ENCODE measurements around the gene ASIC4. TPM values are rescaled to one million over a fixed set of nuclear protein-coding genes. Genes with fewer than 3 reads are reported as not detected.

ASIC4 gene
- total and polyA plus RNA-seq, 9 of the 15 experiments (the other 6 are each of a cell fraction or from before 2014, with no cell fraction given) = 0.07 to 19.2 (median 4.8) TPM

DNA sequence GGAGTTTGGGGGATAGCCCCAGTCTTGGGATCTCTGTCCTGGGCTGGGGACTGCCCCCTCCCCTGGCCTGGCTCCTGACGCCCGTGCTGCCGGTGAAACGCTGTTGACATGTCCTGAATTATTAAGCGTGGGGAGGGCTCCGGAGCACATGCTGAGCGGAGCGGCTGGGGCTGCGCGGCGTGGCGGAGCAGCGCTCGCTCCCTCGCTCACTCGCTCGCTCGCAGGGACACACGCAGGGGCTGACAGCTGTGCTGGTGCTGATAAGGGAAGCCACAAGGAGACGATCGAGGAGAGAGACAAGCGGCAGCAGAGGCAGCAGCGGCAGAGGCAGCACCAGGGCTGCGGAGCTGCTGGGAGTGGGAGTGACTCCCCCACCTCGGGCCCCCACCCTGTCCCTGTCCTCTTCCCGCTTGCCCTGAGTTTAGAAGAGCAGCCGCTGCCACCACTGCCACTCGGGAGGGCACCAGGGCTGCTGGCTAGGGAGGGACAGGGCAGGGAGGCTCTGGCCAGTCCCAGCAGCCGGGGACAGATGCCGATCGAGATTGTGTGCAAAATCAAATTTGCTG, at the start of gene ASIC4 (continued):
- TF ChIP-seq, protein P1, sequence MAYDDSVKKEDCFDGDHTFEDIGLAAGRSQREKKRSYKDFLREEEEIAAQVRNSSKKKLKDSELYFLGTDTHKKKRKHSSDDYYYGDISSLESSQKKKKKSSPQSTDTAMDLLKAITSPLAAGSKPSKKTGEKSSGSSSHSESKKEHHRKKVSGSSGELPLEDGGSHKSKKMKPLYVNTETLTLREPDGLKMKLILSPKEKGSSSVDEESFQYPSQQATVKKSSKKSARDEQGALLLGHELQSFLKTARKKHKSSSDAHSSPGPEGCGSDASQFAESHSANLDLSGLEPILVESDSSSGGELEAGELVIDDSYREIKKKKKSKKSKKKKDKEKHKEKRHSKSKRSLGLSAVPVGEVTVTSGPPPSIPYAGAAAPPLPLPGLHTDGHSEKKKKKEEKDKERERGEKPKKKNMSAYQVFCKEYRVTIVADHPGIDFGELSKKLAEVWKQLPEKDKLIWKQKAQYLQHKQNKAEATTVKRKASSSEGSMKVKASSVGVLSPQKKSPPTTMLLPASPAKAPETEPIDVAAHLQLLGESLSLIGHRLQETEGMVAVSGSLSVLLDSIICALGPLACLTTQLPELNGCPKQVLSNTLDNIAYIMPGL (CRISPR knock-in tag; IDR thresholded peaks at IDR 0.05) = no peak
- TF ChIP-seq HOXB6 (CRISPR knock-in tag; IDR thresholded peaks at IDR 0.05; ENCODE audit: borderline replicate concordance) (no peak), PHF21A (IDR thresholded peaks at IDR 0.05; ENCODE audit: borderline replicate concordance, low read depth) (0 out of 2 replicates have a peak, but pooled peaks have one; percentile 25), PCBP2 (IDR thresholded peaks at IDR 0.05; ENCODE audit: low read depth, low read length, poor library complexity, severe bottlenecking) (no peak), BCOR (IDR thresholded peaks at IDR 0.05) (peak; percentile 98), RBM34 (IDR thresholded peaks at IDR 0.05; ENCODE audit: borderline replicate concordance, insufficient read depth, low read length) (no peak), CEBPB (tag; IDR thresholded peaks at IDR 0.05) (no peak), ZNF384 (IDR thresholded peaks at IDR 0.05; ENCODE audit: low read depth, low read length) (no peak), CBX2 (IDR thresholded peaks at IDR 0.05; ENCODE audit: insufficient read depth, low read length, poor library complexity, severe bottlenecking) (no peak)
- TF ChIP-seq, protein P2, sequence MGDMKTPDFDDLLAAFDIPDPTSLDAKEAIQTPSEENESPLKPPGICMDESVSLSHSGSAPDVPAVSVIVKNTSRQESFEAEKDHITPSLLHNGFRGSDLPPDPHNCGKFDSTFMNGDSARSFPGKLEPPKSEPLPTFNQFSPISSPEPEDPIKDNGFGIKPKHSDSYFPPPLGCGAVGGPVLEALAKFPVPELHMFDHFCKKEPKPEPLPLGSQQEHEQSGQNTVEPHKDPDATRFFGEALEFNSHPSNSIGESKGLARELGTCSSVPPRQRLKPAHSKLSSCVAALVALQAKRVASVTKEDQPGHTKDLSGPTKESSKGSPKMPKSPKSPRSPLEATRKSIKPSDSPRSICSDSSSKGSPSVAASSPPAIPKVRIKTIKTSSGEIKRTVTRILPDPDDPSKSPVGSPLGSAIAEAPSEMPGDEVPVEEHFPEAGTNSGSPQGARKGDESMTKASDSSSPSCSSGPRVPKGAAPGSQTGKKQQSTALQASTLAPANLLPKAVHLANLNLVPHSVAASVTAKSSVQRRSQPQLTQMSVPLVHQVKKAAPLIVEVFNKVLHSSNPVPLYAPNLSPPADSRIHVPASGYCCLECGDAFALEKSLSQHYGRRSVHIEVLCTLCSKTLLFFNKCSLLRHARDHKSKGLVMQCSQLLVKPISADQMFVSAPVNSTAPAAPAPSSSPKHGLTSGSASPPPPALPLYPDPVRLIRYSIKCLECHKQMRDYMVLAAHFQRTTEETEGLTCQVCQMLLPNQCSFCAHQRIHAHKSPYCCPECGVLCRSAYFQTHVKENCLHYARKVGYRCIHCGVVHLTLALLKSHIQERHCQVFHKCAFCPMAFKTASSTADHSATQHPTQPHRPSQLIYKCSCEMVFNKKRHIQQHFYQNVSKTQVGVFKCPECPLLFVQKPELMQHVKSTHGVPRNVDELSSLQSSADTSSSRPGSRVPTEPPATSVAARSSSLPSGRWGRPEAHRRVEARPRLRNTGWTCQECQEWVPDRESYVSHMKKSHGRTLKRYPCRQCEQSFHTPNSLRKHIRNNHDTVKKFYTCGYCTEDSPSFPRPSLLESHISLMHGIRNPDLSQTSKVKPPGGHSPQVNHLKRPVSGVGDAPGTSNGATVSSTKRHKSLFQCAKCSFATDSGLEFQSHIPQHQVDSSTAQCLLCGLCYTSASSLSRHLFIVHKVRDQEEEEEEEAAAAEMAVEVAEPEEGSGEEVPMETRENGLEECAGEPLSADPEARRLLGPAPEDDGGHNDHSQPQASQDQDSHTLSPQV (IDR thresholded peaks at IDR 0.05) = peak; percentile 72
- TF ChIP-seq, protein P3, sequence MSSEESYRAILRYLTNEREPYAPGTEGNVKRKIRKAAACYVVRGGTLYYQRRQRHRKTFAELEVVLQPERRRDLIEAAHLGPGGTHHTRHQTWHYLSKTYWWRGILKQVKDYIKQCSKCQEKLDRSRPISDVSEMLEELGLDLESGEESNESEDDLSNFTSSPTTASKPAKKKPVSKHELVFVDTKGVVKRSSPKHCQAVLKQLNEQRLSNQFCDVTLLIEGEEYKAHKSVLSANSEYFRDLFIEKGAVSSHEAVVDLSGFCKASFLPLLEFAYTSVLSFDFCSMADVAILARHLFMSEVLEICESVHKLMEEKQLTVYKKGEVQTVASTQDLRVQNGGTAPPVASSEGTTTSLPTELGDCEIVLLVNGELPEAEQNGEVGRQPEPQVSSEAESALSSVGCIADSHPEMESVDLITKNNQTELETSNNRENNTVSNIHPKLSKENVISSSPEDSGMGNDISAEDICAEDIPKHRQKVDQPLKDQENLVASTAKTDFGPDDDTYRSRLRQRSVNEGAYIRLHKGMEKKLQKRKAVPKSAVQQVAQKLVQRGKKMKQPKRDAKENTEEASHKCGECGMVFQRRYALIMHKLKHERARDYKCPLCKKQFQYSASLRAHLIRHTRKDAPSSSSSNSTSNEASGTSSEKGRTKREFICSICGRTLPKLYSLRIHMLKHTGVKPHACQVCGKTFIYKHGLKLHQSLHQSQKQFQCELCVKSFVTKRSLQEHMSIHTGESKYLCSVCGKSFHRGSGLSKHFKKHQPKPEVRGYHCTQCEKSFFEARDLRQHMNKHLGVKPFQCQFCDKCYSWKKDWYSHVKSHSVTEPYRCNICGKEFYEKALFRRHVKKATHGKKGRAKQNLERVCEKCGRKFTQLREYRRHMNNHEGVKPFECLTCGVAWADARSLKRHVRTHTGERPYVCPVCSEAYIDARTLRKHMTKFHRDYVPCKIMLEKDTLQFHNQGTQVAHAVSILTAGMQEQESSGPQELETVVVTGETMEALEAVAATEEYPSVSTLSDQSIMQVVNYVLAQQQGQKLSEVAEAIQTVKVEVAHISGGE (CRISPR knock-in tag; IDR thresholded peaks at IDR 0.05) = peak in 1 of 3 experiments; percentile 45; a peak in 2 of 6 replicates
- TF ChIP-seq, protein P4, sequence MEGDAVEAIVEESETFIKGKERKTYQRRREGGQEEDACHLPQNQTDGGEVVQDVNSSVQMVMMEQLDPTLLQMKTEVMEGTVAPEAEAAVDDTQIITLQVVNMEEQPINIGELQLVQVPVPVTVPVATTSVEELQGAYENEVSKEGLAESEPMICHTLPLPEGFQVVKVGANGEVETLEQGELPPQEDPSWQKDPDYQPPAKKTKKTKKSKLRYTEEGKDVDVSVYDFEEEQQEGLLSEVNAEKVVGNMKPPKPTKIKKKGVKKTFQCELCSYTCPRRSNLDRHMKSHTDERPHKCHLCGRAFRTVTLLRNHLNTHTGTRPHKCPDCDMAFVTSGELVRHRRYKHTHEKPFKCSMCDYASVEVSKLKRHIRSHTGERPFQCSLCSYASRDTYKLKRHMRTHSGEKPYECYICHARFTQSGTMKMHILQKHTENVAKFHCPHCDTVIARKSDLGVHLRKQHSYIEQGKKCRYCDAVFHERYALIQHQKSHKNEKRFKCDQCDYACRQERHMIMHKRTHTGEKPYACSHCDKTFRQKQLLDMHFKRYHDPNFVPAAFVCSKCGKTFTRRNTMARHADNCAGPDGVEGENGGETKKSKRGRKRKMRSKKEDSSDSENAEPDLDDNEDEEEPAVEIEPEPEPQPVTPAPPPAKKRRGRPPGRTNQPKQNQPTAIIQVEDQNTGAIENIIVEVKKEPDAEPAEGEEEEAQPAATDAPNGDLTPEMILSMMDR (IDR thresholded peaks at IDR 0.05 in 2 of 3, conservative IDR thresholded peaks at IDR 0.05 in 1 of 3; ENCODE audit: insufficient read depth in 2 of 3, low read depth in 1 of 3, low read length in 3 of 3) = no peak
- TF ChIP-seq, protein P5, sequence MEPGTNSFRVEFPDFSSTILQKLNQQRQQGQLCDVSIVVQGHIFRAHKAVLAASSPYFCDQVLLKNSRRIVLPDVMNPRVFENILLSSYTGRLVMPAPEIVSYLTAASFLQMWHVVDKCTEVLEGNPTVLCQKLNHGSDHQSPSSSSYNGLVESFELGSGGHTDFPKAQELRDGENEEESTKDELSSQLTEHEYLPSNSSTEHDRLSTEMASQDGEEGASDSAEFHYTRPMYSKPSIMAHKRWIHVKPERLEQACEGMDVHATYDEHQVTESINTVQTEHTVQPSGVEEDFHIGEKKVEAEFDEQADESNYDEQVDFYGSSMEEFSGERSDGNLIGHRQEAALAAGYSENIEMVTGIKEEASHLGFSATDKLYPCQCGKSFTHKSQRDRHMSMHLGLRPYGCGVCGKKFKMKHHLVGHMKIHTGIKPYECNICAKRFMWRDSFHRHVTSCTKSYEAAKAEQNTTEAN (CRISPR knock-in tag; IDR thresholded peaks at IDR 0.05) = no peak

All from K562 (cell line).